Activated CD8-positive, alpha-beta memory T cell treated with anti-CD3 and anti-CD28 coated beads, Interleukin-2, amount 50 U/mL, for 24 hours (primary cell): ENCODE results near the gene C2CD4A.

ENCODE experiments used
- DNase-seq: peaks from one replicate; pipeline ENCODE4 v3.0.0-alpha.2; 2020; ENCODE audit errors: extremely low read depth

The C2CD4A gene

DNA sequence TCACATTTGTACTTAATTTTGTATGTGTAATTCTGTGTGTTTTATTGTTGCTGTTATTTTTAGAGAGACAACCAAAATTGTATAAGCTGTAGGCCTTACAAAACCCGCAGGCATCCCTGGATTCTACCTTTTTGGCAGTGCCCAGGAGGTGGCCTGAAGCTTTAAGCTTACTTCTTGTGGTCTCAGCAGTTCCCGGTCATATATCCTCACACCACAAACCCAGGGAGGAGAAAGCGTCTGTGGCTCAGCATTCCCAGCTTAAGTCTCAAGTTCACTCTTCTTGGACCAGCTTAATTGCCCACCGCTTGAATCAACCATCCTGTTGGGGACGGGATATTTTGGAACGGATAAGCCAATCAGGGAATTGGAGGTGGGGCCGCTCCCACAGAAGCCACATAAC, 36.7 kb downstream of the C2CD4A start:
- DNase-seq = no peak

DNA sequence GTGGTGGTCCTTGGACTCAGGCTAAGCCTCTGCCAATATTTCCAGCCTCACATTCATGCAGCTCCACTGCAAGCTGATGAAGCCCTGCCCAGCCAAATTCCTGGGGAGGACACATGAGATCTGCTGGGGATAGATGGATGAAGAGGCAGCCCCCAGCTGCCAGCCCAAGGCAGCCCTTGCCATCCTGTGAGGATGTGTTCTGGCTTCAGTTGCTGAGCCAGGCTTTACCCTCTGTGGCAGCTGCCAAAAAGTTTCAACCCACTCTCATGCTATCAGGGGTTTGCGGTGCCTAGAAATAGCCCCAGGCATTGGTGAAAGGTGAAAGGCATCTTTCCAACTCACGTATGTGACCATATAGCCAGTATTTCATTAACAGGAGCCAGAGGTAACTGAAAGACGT, 37.6 kb downstream of the C2CD4A start:
- no peak for DNase-seq

DNA sequence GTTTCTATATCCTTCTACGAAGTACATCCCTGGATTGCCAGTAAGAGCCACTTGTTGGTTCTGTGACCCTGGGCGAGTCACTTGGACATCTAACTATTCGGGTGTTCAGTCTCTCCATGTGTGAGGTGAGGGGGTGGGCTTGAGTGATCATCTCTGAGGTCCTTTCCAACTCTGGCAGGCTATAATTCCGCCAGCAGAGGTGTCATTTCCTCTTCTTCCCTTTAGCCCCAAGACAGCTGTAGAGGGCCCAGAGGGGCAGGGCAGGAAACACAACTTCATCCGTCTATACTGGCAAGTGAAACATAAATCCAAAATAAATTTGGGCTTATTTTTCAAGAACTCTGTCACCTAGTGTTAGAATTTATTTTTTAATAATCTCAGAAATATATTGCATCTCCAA, 38.1 kb downstream of the C2CD4A start:
- DNase-seq = no peak

DNA sequence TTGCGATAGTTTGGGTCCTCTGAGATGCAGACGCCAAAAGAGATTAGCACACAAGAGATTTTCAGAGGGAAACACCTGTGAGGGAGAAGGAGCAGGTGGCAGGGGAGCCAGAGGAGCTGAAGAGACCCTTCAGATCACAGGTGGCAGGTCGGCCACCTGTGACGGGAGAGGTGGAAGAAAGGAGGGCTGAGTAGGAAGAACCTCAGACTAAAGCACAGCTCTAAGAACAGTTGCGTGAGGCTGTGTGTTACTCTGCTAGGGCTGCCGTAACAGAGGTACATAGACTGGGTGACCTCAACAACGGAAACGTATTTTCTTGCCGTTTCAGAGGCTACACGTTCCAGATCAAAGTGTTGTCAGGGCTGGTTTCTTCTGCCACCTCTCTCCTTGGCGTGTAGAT, 38.5 kb downstream of the C2CD4A start:
- no peak for DNase-seq

DNA sequence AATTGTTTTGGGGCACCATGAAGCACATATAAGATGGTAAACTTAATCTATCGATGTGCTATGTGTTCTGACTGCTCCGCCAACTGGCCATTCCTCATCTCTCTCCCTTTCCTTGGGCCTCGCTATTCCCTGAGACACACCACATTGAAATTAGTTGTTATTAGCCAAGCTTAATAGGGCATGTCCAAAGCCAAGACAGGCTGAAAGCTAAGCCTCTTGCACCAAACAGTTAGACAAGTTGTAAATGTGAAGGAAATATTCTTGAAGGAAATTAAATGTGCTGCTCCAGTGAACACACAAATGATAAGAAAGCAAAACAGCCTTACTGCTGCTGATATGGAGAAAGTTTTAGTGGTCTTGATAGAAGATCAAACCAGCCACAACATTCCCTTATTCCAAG, 39.3 kb downstream of the C2CD4A start:
- DNase-seq = no peak

DNA sequence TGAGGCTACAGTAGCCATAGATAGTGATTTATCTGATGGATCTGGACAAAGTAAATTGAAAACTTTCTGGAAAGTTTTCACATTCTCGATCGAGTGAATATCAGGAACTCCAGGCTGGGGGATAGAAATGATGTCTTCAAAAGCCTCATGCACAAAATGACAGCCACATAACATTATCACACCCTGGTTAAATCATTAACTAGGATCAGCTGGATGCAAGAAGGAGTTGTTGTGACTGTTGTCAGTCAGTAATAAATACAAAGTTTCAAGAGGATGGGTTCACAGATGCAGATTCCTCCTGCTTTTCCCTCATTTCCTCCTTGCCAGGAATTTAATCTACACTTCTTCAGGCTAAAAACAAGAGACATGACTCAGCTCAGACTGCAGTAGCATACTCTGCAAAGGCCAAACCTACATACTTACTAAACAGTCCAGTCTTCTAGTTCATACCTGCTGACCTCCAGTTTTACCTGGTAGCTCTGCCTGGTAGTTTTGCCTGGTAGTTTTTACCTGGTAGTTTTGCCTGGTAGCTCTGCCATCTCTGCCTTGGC, 40.9 kb downstream of the C2CD4A start:
- no peak for DNase-seq

DNA sequence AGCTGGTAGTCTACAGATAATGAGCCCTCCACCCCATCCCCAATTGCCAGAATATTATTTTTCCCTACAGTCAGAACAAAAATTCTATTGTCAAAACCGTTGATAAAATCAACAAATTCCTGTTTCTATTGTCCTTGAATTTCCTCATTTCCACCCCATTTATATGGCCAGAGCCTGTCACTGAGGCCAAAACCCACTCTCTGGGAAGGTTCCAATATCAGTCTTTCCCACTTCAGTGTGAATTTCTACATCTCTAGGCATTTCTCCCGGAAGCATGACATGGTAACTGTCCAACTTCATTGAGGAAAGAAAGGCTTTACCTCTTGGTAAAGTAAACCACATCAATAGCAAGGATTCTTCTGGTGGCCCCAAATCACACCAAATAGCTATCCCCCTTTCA, 41.6 kb downstream of the C2CD4A start:
- no peak for DNase-seq

DNA sequence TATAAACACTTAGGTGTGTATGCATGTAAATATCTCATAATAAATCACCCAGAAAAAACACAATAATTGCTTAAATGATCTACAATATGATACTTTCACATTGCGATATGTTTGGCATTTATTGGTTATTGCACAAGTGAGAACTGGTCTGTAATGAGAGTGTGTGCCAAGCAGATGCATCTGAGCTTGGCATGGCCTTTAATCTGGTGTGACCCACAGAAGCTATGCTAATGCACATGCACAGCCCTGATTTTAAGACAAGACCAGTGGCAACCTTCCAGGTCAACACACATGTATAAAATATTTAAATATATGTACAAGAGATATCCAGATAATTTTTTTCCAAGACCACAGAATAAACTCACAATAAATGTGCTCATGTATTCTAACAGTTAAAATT, 42.7 kb downstream of the C2CD4A start:
- no peak for DNase-seq

DNA sequence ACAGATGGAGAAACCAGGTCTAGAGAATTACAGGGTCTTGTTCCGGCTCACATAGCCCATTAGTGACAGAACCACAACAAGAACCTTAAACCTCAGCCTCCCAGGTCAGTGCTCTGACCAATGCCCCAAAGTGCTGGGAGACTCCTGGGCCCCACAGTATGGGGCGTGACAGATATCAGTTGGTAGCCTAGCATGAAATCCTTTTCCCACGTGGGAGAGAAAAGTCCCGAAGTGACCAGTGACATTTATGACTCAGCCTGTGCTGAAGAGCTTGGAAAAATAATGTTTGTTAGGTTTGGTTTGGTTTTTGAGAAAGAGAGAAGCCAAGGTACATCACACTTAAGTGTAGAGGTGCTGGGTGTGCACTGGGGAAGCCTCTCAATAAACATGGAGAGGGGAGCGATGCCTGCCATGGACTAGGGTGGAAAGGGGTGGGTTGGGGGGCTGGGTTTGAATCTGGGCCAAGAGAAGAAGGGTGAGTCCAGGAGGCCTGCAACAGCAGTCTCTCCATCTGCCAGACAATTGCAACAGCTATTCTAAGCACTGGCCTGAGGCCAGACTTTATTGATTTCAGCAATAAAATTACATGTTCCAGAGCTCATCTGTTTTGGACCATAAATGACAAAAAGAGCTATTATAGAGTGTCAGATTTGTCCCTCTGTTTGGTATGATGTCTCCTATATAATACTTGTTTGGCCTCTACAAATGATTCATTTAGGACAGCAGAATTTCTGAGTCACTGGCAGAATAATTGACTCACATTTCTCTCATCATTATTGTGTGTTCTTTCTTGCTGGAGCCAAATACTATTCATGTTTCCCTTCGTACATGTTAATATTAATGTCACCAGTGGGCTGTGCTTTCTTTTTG, 43.4 kb downstream of the C2CD4A start:
- DNase-seq = no peak

DNA sequence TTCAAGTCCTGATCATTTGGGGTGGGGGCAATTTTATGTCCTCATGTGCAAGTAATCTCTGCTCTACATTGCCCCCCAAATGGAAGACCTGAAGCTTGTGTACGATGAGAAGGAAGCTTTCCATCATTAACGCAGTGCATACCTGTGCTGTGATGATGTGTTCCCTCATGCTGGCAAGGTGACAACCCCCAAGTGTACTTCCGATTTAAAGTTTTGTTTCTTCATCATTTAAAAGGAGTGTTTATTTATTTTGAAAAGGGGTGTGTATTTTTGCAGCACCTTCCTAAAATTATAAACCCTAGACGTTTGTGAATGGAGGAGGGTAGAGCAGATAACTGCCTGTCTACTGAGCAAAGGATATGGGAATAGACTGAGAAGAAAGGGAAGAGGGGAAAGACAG, 45.3 kb downstream of the C2CD4A start:
- no peak for DNase-seq

DNA sequence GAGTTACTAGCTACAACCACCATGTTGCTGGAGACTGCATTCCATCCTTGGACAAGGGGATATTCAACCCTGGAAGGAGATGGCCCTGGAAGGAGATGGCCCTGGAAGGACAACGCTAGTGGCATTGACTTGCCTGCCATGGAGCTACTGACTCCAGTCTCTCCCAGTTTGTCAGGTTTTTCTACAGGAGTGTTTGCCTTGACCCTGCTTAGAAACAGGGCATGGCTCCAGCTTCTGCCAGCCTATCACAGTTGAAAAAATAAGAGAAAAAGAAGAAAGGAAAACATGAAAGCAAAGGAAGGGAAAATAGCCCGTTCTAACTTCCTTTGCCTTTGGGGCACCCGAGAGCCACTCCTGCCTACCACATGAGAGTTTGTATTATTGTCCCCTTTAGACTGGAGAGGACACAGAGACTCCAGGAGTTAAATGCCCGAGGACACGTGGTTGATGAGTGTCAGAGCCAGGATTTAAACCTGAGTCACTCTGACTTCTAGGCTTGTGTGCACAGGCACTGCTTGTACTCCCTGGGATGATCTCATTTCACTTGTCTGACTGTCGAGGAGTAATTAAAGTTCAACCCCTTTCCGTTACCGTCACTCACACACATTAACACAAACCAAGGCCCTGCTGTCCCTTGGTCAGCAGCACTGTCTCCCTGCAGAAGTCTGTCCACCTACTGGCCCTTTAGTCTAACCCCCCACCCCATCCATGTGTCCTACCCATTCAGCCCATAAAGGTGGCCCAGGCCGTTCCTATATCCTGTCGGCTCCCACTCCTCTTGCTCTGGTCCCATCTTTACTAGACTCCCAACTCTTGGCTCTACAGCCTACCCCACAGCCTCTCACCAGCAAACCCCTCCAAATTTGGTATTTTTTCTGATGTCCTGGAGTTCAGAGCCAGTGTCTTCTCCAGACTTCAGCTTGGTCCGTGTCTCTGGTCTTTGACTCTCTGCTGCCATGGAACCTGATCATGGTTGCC, 46.1 kb downstream of the C2CD4A start:
- no peak for DNase-seq

DNA sequence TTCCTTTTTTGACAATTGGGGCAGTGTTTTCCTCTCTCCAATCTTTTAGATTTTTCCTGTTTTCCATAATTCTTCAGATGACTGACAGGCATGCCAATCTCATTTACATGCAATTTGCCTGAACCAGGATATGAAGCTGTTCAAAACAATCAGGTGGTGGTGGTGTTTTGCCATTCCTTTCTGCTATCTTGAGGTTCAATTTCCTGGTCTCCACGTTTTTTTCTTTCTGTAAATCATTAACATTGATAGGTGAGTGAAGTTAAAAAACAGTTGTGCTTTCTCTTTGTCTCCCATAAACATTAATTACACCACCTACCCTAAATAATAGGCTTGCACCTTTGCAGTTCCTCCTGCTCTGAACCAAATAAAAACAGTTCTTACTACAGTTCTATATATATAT, 49.1 kb downstream of the C2CD4A start:
- no peak for DNase-seq

DNA sequence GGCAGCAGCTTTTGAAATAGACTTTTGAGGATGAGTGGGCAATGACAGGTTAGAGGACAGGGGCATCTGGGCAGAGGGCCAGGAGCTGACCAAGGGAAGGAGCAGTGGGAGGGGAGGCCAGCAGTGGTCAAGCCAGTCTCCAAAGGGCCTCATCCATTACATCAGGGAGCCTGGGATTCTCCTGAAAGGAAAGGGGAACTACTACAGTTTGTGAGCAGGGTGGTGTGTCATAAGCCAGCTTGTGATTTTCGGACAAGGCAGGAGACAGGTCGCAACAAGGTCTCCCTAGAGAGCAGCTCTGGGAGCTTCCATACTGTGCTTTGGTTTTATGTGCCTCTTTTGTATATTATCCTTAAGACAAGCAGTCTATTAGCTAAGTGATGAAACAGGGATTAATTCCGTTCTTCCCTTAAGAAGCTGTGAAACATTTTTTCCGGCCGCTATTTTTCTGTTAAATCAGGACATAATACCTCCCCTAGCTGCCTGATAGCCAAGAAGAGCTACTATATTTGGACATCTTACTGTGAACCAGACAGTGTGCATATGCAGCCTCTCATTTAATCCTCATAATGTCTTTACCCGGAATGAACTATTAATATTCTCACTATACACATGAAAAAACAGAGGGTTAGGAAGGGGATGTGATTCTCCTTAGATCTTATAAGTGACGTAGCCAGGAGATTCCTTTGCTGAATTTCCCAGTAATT, 51.9 kb downstream of the C2CD4A start:
- DNase-seq = no peak

DNA sequence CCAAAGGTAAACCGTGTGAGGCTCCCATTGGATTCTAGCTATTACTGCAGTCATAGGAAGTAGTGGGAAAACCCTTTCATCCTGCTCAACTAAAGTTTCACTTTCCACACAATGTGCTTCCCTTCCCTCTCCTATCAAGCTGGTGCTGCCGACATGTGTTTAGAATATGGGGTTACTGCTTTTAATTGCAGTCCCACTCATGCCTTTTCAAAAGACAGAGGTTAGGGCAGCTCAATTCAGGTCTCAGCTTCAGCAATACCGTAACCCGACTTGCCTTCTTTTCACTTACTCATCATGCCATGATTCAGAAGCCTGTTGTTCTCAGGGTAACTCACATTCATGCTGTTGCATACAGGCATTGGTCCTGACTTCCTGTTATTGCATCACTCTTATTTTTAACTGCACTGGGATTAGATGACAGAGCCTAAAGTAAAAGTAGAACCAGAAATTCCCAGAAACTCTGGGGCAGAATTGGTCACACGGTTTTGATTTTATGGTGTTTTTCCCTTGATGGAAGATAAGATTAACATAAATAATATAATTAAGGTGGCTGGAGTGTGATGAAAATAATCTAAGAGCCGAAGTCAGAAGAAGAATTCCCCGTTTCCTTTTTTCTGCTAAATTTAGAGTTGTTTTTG, 52.6 kb downstream of the C2CD4A start:
- no peak for DNase-seq

DNA sequence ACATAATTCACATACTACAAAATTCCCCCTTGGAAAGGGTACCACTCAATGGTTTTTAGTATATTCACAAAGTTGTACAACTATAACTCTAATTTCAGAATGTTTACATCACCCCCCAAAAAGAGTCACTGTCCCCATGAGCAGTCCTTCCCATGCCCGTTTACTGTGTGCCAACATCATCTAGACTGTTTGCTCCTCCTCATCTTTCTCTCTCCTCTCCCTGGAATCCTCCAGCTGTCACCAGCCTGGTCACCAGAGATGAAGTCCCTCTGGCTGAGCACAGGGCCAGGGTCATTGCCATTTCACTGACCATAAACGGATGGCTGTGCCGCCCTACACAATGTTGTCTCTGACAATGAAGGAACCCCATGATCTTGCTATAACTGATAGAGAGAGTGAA, 53.1 kb downstream of the C2CD4A start:
- no peak for DNase-seq
